Neutrophil (primary cell): Measurements from ENCODE around the gene ISCA1.

Experiments used
- H3K27ac ChIP-seq: fragments of 200-600 bp; sonication (generic); 2 replicates; pipeline ENCODE4 v1.5.1; 2016; ENCODE audit warnings: mild to moderate bottlenecking, moderate library complexity
- H3K27me3 ChIP-seq: fragments of 200-600 bp; sonication (generic); 2 replicates; pipeline ENCODE4 v1.6.0; 2016; ENCODE audit warnings: mild to moderate bottlenecking
- H3K36me3 ChIP-seq: fragments of 200-600 bp; sonication (generic); 2 replicates; pipeline ENCODE4 v1.5.1; 2017
- H3K4me1 ChIP-seq, 2 experiments: fragments of 200-600 bp in 1 of 2; sonication (generic) in 1 of 2; 1 replicate in 1 of 2; 2 replicates in 1 of 2; pipeline versions ENCODE4 v1.5.1 to v1.6.1; 2013 to 2016; ENCODE audit warnings: low read depth in 1 of 2, low read length in 1 of 2, mild to moderate bottlenecking in 1 of 2, moderate library complexity in 1 of 2; ENCODE audit not compliant: control insufficient read depth in 1 of 2, insufficient read depth in 1 of 2
- H3K4me3 ChIP-seq, 2 experiments: fragments of 200-600 bp in 1 of 2; sonication (generic) in 1 of 2; 1 replicate in 1 of 2; 2 replicates in 1 of 2; pipeline ENCODE4 v1.5.1; 2013 to 2016; ENCODE audit warnings: low read depth in 1 of 2, low read length in 1 of 2, mild to moderate bottlenecking in 1 of 2, moderate library complexity in 1 of 2
- H3K9me3 ChIP-seq: fragments of 200-600 bp; sonication (generic); 2 replicates; pipeline ENCODE4 v1.5.1; 2016
- CTCF ChIP-seq: fragments of 200-600 bp; sonication (generic); IDR thresholded peaks from 2 replicates; pipeline ENCODE4 v1.5.1; 2016; ENCODE audit warnings: antibody characterized with exemption

ISCA1 gene

GRCh38 chr9:86238861-86239770 lies 43.2 kb downstream of the ISCA1 start:
- H3K36me3 ChIP-seq = no peaks in the 10 kb centered on the region
- no peak overlapping the region for H3K4me3 ChIP-seq
- no peak for TF ChIP-seq CTCF
- H3K27me3 ChIP-seq = no peaks in the 10 kb centered on the region
- H3K27ac ChIP-seq = no peak overlapping the region
- H3K4me1 ChIP-seq = no peaks in the 10 kb centered on the region
- no peaks in the 10 kb centered on the region for H3K9me3 ChIP-seq

GRCh38 chr9:86230858-86231257 lies 51.5 kb downstream of the ISCA1 start:
- H3K9me3 ChIP-seq = no peaks in the 10 kb centered on the region
- H3K4me1 ChIP-seq = no peaks in the 10 kb centered on the region
- no peak overlapping the region for H3K27ac ChIP-seq
- no peaks in the 10 kb centered on the region for H3K27me3 ChIP-seq
- no peak overlapping the region for H3K4me3 ChIP-seq
- H3K36me3 ChIP-seq = no peaks in the 10 kb centered on the region
- TF ChIP-seq CTCF = no peak

GRCh38 chr9:86222667-86223066 lies 59.7 kb downstream of the ISCA1 start:
- no peaks in the 10 kb centered on the region for H3K9me3 ChIP-seq
- no peak for TF ChIP-seq CTCF
- no peaks in the 10 kb centered on the region for H3K4me1 ChIP-seq
- no peaks in the 10 kb centered on the region for H3K36me3 ChIP-seq
- no peak overlapping the region for H3K4me3 ChIP-seq
- no peak overlapping the region for H3K27ac ChIP-seq
- no peaks in the 10 kb centered on the region for H3K27me3 ChIP-seq

- no peak overlapping the region for H3K27ac ChIP-seq
- H3K27me3 ChIP-seq = no peaks in the 10 kb centered on the region
- no peaks in the 10 kb centered on the region for H3K4me1 ChIP-seq
- H3K36me3 ChIP-seq = no peaks in the 10 kb centered on the region
- H3K9me3 ChIP-seq = no peaks in the 10 kb centered on the region
- TF ChIP-seq CTCF = no peak
- no peak overlapping the region for H3K4me3 ChIP-seq
These were observed 62.7 kb downstream of the ISCA1 start for GRCh38 chr9:86219606-86220005.

- no peaks in the 10 kb centered on the region for H3K36me3 ChIP-seq
- no peaks in the 10 kb centered on the region for H3K9me3 ChIP-seq
- H3K4me3 ChIP-seq = no peak overlapping the region
- no peak overlapping the region for H3K27ac ChIP-seq
- no peak for TF ChIP-seq CTCF
- no peaks in the 10 kb centered on the region for H3K27me3 ChIP-seq
- H3K4me1 ChIP-seq = no peaks in the 10 kb centered on the region
These were observed 65.1 kb downstream of the ISCA1 start for GRCh38 chr9:86217076-86217755.
